ENCODE results near the gene MIEF1. TPM values are rescaled to one million over a fixed set of nuclear protein-coding genes. Genes with fewer than 3 reads are reported as not detected.

The MIEF1 gene
- total RNA-seq, result 33.3 and 36.8 TPM in 2 replicates

DNA sequence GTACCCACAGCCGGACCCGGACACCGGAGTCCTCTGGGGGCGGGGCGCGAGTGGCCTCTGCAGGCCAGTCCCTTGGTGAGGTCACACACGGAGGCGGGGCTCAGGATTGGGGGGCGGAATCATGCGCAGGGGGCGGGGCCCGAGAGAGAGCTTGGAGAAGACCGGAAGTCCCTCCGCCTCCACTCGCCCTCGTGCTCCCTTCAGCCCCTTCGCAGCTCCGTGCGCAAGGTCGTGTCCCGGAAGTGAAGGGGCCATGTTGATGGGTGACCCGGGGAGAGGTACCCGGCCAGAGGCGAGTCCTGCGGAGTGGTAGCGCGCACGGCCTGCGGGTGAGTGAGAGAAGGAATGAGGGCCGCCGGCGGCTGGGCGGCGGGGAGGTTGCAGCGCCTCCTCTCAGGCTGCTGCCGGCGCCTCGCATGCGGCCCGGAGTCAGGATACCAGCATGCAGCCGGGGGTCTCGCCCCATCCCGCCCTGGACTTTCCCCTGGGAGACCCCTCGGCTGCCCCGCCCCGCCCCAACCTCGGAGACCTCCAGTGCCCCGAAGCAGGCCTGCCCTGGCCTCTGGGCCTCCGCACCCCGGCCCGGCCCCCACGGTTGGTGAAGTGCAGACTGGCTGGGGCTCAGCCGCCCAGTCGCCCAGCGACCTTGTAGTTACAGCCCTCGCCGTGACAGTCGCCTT lies at the start of gene MIEF1:
Gene MIEF1, plus strand, starts transcription at position 182 of the 680 bp plus-strand sequence. CDS start 9,005 bp downstream, outside the sequence.

DNA sequence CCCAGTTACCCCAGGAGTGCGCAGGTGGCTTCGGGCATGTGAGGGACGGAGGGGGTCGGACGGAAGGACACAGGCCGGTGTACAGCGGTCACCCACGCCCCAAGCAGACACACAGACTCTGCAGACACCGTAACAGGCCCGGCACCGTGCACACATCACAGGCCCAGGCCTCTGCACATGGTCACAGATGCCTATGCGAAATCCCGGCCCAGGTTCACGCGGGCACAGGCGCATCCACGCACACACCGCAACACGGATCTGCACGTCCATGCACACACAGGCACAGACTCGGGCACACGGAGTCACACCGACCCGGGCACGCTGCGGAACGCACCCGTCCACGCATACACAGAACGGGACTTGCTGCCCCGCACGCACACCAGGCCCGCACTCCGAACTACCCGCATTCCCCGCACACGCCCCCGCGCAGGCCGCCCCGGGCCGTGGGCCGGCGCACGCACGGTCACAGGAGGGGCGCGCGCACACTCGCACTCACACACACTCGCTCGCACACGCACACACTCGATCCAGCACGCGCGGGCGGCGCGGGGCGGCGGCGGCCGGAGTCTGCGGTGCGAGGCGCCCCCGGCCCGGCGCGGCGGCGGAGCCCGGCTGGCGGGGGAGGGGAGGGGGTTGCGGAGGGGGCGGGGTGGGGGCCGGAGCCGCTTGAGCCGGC lies 45.4 kb upstream of the MIEF1 start, which contains the start of gene MGAT3:
Gene MGAT3, plus strand, starts transcription at position 491 of the 676 bp plus-strand sequence. CDS start 30,336 bp downstream, outside the sequence.

DNA sequence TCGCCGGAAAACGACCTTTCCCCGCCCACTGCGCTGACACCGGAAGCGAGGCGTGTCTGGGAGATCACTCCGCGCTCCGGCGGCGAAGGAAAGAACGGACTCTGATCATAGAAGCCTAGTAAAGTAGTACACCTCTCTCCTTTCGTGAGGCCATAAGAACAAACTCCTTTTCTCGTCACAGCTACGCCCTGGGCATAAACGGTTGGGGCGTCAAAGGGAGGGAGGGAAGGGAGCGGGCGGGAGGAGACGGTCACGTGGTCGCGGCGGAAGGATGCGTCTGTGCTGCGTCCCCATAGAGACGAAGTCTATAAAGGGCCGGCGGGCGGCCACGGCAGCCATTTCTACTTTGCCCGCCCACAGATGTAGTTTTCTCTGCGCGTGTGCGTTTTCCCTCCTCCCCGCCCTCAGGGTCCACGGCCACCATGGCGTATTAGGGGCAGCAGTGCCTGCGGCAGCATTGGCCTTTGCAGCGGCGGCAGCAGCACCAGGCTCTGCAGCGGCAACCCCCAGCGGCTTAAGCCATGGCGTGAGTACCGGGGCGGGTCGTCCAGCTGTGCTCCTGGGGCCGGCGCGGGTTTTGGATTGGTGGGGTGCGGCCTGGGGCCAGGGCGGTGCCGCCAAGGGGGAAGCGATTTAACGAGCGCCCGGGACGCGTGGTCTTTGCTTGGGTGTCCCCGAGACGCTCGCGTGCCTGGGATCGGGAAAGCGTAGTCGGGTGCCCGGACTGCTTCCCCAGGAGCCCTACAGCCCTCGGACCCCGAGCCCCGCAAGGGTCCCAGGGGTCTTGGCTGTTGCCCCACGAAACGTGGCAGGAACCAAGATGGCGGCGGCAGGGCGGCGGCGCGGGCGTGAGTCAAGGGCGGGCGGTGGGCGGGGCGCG lies 18.4 kb downstream of the MIEF1 start, which contains the start of gene ATF4:
Gene ATF4, plus strand, starts transcription at position 337 of the 880 bp plus-strand sequence. CDS start 884 bp downstream, outside the sequence.

DNA sequence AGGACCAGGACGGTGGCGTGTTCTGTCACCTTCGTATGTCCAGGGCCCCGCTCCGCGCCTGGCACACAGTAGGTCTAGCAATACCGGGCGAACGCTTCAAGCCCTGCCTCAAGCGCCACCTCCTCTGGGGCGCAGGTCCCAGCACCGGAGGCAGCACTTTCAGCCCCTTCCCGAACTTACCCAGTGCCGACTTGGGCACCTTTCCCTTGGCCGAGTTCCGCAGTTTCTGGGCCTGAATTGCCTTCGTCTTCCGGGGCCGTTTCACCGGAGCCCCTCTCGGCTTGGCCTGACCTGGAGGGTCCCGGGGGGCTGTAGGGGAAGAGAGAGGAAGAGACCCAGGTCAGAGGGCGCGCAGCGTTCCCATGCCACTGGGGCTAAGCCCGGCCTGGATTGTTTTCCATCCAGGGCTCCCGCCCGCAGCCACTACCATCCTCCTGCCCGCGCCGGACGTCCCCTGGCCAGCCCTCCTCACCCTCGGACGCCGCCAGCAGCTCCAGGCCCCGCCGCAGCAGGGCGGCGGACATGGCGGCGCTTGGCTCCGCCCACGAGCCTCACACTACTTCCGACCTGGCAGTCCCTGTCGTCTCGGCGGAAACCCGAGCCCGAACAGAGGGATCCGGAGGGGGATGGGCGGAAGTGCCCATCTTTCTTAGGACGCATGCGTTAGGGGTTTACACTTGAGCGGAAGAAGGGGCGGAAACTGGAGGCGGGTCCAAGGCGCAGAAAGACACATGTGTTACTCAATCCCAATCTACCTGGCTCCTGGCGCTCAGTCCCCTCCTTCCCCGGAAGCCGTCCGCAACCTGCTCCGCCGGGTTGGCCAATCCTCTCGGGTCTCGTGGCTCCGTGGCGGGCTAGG lies 30.4 kb downstream of the MIEF1 start, which contains the start of gene RPS19BP1:
Gene RPS19BP1, minus strand, starts transcription at position 534 of the 859 bp plus-strand sequence. Its CDS starts 10 bp downstream, at position 524.

Other genes with a start within 250 kb of the MIEF1 start
- gene RPL3, start 182.7 kb upstream of the MIEF1 start, total RNA-seq, result 1,564 and 1,887 TPM in 2 replicates
- gene SYNGR1, start 152.3 kb upstream of the MIEF1 start, total RNA-seq, result 6.6 and 12.2 TPM in 2 replicates
- gene TAB1, start 102.5 kb upstream of the MIEF1 start, total RNA-seq, result 14.9 and 15.8 TPM in 2 replicates
- 0.16 and 0.36 TPM in 2 replicates for gene MGAT3, start 45.3 kb upstream of the MIEF1 start, total RNA-seq
- gene ATF4, start 18.3 kb downstream of the MIEF1 start, total RNA-seq, result 397 and 471 TPM in 2 replicates
- gene RPS19BP1, start 30.5 kb downstream of the MIEF1 start, total RNA-seq, result 23.1 and 30.0 TPM in 2 replicates
- gene CACNA1I, start 68.5 kb downstream of the MIEF1 start, total RNA-seq, result under 0.01 and 0.12 TPM in 2 replicates

Measured in hair follicle dermal papilla cell (primary cell).